ENCODE data around the gene CARMIL3. TPM values are rescaled to one million over a fixed set of nuclear protein-coding genes. Genes with fewer than 3 reads are reported as not detected.

The CARMIL3 gene
- total RNA-seq, 2 experiments from 2014 or later: 0.63 to 0.83 TPM

- no peak for TF ChIP-seq CTCF (IDR thresholded peaks at IDR 0.05)
- Mint-ChIP-seq H3K4me1 (ENCODE audit: low read depth) (peaks cover 28% of the 10 kb centered on the region), H3K4me3 (peak overlapping the region; percentile 98), H3K9me3 (no peaks in the 10 kb centered on the region), H3K36me3 (ENCODE audit: low read depth) (peaks cover 18% of the 10 kb centered on the region), H3K27me3 (no peaks in the 10 kb centered on the region), H3K27ac (peak overlapping the region; percentile 99)
- no peak for ATAC-seq
- POLR2A ChIA-PET: interaction anchor here (0.9 to 7.0 kb wide), 17 partner anchors 9 to 125 kb away, joined by 3 to 62 read pairs (median 11); partner anchors contain the start of genes DHRS4L2, EMC9, FITM1 and GMPR2
- CTCF ChIA-PET: interaction anchor here (1.2 to 6.0 kb wide), 11 partner anchors 18 to 481 kb away, joined by 4 to 37 read pairs (median 9); partner anchors contain the start of genes EMC9, FITM1, IRF9 and PCK2
- no peak for DNase-seq
- intact Hi-C loops (cut with micrococcal nuclease): no loop called here
Measured at GRCh38 chr14:24113379-24113800, 61.6 kb downstream of the CARMIL3 start.

DNA sequence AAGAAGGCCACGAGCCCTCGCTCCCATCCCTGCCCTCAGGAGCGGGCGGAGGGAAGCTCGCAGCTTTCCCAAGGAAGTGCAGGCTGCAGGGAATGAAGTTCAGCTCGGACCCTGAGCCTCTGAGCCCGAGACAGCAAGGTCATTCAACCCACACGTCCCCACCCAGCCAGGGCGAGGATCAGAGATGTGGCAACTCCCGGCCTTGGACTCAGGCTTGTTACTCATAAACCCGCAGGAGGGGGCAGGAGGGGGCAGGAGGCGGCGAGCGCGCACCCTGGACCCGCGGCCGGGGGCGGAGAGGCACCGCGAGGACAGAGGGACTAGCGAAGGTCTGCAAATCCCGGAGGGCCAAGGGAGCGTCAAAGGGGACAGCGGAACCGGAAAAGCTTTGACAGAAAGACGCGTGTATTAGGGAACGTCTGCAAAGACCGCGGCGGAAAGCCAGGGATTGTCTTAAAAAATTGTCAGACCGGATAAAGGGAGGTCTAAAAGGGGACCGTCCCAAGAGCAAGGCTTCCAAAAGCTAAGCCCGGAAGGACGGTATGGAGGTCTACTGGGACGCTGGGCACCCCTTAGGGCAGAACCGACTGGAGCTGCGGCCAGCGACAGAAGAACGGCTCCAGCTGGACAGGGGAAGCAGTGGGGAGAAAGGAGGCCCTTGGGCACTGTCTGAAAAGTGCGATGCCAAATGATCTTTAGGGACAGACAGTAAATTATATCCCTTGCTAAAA, 62.2 kb downstream of the CARMIL3 start:
- no peaks in the 10 kb centered on the region for H3K27me3 Mint-ChIP-seq

GRCh38 chr14:24114532-24115421, 63.0 kb downstream of the CARMIL3 start, which contains the start of the genes DCAF11 and NRL:
DCAF11 (plus strand) TSS chr14:24114777; CDS start chr14:24115595, 818 bp downstream.
NRL (minus strand) TSS chr14:24114949; CDS start chr14:24082848, 32,101 bp downstream.
- Mint-ChIP-seq H3K27me3 (no peaks in the 10 kb centered on the region), H3K4me1 (ENCODE audit: low read depth) (peaks cover 20% of the 10 kb centered on the region), H3K36me3 (ENCODE audit: low read depth) (peaks cover 29% of the 10 kb centered on the region), H3K27ac (peak within 1 kb of the TSS; percentile 99), H3K4me3 (peak within 1 kb of the TSS; percentile 98), H3K9me3 (no peaks in the 10 kb centered on the region)
- DNase-seq: peak; percentile 99
- TF ChIP-seq CTCF (IDR thresholded peaks at IDR 0.05): no peak
- intact Hi-C loops (cut with micrococcal nuclease): loop anchor here (2.0 kb wide), 1 partner anchor 26 kb away; the partner anchor contains the start of gene EMC9
- CTCF ChIA-PET: interaction anchor here (0.7 to 6.0 kb wide), 20 partner anchors 9 to 483 kb away, joined by 3 to 37 read pairs (median 6); partner anchors contain the start of genes CIDEB, EMC9, FITM1 and IRF9
- peak; percentile 88 for ATAC-seq
- POLR2A ChIA-PET: interaction anchor here (0.6 to 7.0 kb wide), 23 partner anchors 10 to 126 kb away, joined by 3 to 62 read pairs (median 7); partner anchors contain the start of genes DHRS4L2, EMC9, FITM1 and IPO4

More for the DNA sequence above, 62.2 kb downstream of the CARMIL3 start:
- peak overlapping the region; percentile 99 for H3K27ac Mint-ChIP-seq
- CTCF ChIA-PET: interaction anchor here (0.8 to 6.0 kb wide), 17 partner anchors 9 to 482 kb away, joined by 3 to 37 read pairs (median 6); partner anchors contain the start of genes CIDEB, EMC9, FITM1 and IRF9
- peaks cover 23% of the 10 kb centered on the region for H3K36me3 Mint-ChIP-seq (ENCODE audit: low read depth)
- DNase-seq (peak; percentile 93), ATAC-seq (peak; percentile 45)
- POLR2A ChIA-PET: interaction anchor here (0.6 to 7.0 kb wide), 22 partner anchors 9 to 126 kb away, joined by 3 to 62 read pairs (median 6); partner anchors contain the start of genes DHRS4L2, EMC9, FITM1 and GMPR2
- H3K4me1 Mint-ChIP-seq (ENCODE audit: low read depth): peaks cover 23% of the 10 kb centered on the region
- peak overlapping the region; percentile 98 for H3K4me3 Mint-ChIP-seq
- no peak for TF ChIP-seq CTCF (IDR thresholded peaks at IDR 0.05)
- intact Hi-C loops (cut with micrococcal nuclease): loop anchor here (2.0 kb wide), 1 partner anchor 27 kb away; the partner anchor contains the start of gene EMC9
- H3K9me3 Mint-ChIP-seq: no peaks in the 10 kb centered on the region

DNA sequence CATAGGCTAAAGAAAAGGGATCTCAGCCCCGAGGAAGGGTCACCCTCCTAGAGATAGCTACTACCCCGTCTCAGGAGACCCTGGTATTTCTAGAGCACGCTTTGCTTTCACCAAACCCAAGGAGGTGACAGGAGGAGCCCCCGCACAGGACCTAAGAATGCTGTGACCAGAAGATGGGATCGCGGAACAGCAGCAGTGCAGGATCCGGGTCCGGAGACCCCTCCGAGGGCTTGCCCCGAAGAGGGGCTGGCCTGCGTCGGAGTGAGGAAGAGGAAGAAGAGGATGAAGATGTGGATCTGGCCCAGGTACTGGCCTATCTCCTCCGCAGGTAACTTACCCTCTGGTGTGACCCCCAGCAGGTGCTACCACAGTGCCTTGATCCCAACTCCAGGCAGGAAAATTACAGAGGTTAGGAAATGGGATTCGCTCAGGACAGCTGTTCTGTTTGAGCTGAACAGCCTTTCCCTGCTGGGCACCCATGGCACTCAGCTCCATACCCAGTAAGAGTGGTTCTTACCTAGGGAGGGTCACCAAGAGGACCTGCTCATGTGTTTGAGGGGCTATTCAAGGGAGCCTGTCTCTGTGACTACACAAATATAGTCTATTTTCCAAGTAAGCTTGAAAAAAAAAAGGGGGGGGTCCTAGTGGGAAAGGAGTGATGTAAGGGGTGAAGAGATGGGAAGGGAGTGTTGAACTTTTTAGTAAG, 63.8 kb downstream of the CARMIL3 start:
- ChIA-PET CTCF (interaction anchor here (1.2 to 6.0 kb wide), 14 partner anchors 10 to 218 kb away, joined by 3 to 37 read pairs (median 9); partner anchors contain the start of genes EMC9, FITM1, IRF9 and PCK2), POLR2A (interaction anchor here (0.7 to 7.0 kb wide), 14 partner anchors 9 to 73 kb away, joined by 3 to 62 read pairs (median 14); partner anchors contain the start of genes EMC9, FITM1, IPO4 and IRF9)
- DNase-seq: no peak
- Mint-ChIP-seq H3K4me1 (ENCODE audit: low read depth) (peaks cover 20% of the 10 kb centered on the region), H3K9me3 (no peaks in the 10 kb centered on the region), H3K36me3 (ENCODE audit: low read depth) (peaks cover 33% of the 10 kb centered on the region), H3K4me3 (peak overlapping the region; percentile 98), H3K27me3 (no peaks in the 10 kb centered on the region), H3K27ac (peak overlapping the region; percentile 99)
- intact Hi-C loops (cut with micrococcal nuclease): loop anchor here (2.0 kb wide), 1 partner anchor 25 kb away; the partner anchor contains the start of gene EMC9
- no peak for TF ChIP-seq CTCF (IDR thresholded peaks at IDR 0.05)
- no peak for ATAC-seq
